Endodermal cell (in vitro differentiated cells): ENCODE results near the gene KCNK16. TPM values are rescaled to one million over a fixed set of nuclear protein-coding genes. Genes with fewer than 3 reads are reported as not detected.

Source experiments
- DNase-seq: peaks from one replicate; pipeline ENCODE4 v3.0.0-alpha.2; 2017
- H3K27ac ChIP-seq: 2 replicates; pipeline ENCODE4 v1.5.1; 2013; ENCODE audit warnings: mild to moderate bottlenecking, low read depth, low read length, moderate library complexity
- H3K27me3 ChIP-seq: 2 replicates; pipeline ENCODE4 v1.6.1; 2013; ENCODE audit warnings: mild to moderate bottlenecking, low read length, moderate library complexity; ENCODE audit not compliant: insufficient read depth, control insufficient read depth, poor library complexity, severe bottlenecking
- H3K36me3 ChIP-seq: 2 replicates; pipeline ENCODE4 v1.7.0; 2013; ENCODE audit warnings: mild to moderate bottlenecking, low read length, moderate library complexity; ENCODE audit not compliant: control insufficient read depth, insufficient read depth
- H3K4me1 ChIP-seq: one replicate; pipeline ENCODE4 v1.7.0; 2013; ENCODE audit warnings: low read length; ENCODE audit not compliant: control insufficient read depth, insufficient read depth
- H3K4me3 ChIP-seq: 2 replicates; pipeline ENCODE4 v1.5.1; 2013; ENCODE audit warnings: mild to moderate bottlenecking, low read length, moderate library complexity
- H3K9ac ChIP-seq: 2 replicates; pipeline ENCODE4 v1.6.1; 2013; ENCODE audit warnings: mild to moderate bottlenecking, low read length, moderate library complexity; ENCODE audit not compliant: poor library complexity, severe bottlenecking; ENCODE audit errors: extremely low read depth
- H3K9me3 ChIP-seq: 2 replicates; pipeline ENCODE4 v1.6.1; 2013; ENCODE audit warnings: mild to moderate bottlenecking, low read length, moderate library complexity; ENCODE audit not compliant: control insufficient read depth
- H3K27ac Mint-ChIP-seq: 2 replicates; pipeline ENCODE4 v1.8.0; 2020; ENCODE audit warnings: mixed read lengths
- H3K27me3 Mint-ChIP-seq: 2 replicates; pipeline ENCODE4 v1.8.0; 2021; ENCODE audit warnings: mild to moderate bottlenecking, mixed read lengths; ENCODE audit not compliant: insufficient read depth
- H3K36me3 Mint-ChIP-seq: 2 replicates; pipeline ENCODE4 v1.8.0; 2020; ENCODE audit warnings: low read depth, mixed read lengths
- H3K4me1 Mint-ChIP-seq: 2 replicates; pipeline ENCODE4 v1.8.0; 2020; ENCODE audit warnings: mixed read lengths
- H3K4me3 Mint-ChIP-seq: 2 replicates; pipeline ENCODE4 v1.8.0; 2020; ENCODE audit warnings: mild to moderate bottlenecking, moderate library complexity, mixed read lengths
- H3K9me3 Mint-ChIP-seq: 2 replicates; pipeline ENCODE4 v1.8.0; 2020; ENCODE audit warnings: mild to moderate bottlenecking, mixed read lengths
- WGBS, 2 experiments: methylation state at CpG; one replicate each; pipeline versions ENCODE4 v1.1.5 to v1.1.7; 2013; ENCODE audit warnings: missing lambda C conversion rate in 2 of 2, mixed read lengths in 1 of 2; ENCODE audit not compliant: insufficient coverage in 1 of 2, insufficient read length in 1 of 2; 5-methylcytosine and 5-hydroxymethylcytosine counted together
- total RNA-seq, 2 donors: library from RNA; stranded (reverse); fragmentation: NEBNext Ultra II Directional in 1 of 2; extraction: Animal tissue kit (Norgen Biotek cat#: 25700) in 1 of 2; gene quantifications; 2 replicates in 1 of 2; 3 replicates in 1 of 2; pipeline ENCODE4 v1.2.1, GENCODE V29; 2021
- TF ChIP-seq, protein P1 (sequence below): fragments of 200-600 bp; sonication (generic); conservative IDR thresholded peaks from 2 replicates; pipeline ENCODE4 v1.5.0; 2021; ENCODE audit warnings: antibody characterized with exemption, mild to moderate bottlenecking

KCNK16 gene
- total RNA-seq, 2 donors from 2014 or later, result not detected

DNA sequence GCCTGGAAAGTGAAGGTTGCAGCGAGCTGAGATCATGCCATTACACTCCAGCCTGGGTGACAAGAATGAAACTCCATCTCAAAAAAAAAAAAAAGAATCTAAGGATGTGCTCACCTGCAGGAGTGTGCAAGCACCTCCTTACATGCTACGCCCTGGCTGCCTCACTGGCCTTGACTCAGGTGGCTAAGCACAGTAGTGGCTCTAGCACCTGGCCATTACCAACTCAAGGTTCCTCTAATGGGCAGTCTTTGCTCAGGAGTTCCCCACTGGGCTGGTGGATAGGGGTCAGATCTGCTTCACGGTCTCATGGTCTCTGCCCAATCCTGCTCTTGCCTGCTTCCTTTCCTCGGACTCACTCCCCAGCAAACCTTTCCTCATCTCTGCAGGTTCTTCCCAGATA is 48.0 kb downstream of the KCNK16 start:
- Mint-ChIP-seq H3K36me3 (no peaks in the 10 kb centered on the region), H3K27ac (no peak overlapping the region), H3K9me3 (no peaks in the 10 kb centered on the region), H3K4me3 (no peak overlapping the region), H3K27me3 (peaks cover 5% of the 10 kb centered on the region), H3K4me1 (peaks cover 9% of the 10 kb centered on the region)
- no peak for DNase-seq
- no peak overlapping the region for H3K4me3 ChIP-seq
- H3K27ac ChIP-seq, result no peak overlapping the region
- WGBS, 2 experiments, result 50 to 67% methylated on average over 2 to 4 of the region's 4 CpGs
- no peak overlapping the region for H3K9ac ChIP-seq
- H3K27me3 ChIP-seq, result peaks cover 6% of the 10 kb centered on the region
- H3K4me1 ChIP-seq, result no peaks in the 10 kb centered on the region
- TF ChIP-seq, protein P1, sequence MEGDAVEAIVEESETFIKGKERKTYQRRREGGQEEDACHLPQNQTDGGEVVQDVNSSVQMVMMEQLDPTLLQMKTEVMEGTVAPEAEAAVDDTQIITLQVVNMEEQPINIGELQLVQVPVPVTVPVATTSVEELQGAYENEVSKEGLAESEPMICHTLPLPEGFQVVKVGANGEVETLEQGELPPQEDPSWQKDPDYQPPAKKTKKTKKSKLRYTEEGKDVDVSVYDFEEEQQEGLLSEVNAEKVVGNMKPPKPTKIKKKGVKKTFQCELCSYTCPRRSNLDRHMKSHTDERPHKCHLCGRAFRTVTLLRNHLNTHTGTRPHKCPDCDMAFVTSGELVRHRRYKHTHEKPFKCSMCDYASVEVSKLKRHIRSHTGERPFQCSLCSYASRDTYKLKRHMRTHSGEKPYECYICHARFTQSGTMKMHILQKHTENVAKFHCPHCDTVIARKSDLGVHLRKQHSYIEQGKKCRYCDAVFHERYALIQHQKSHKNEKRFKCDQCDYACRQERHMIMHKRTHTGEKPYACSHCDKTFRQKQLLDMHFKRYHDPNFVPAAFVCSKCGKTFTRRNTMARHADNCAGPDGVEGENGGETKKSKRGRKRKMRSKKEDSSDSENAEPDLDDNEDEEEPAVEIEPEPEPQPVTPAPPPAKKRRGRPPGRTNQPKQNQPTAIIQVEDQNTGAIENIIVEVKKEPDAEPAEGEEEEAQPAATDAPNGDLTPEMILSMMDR, result no peak
- no peaks in the 10 kb centered on the region for H3K36me3 ChIP-seq
- no peaks in the 10 kb centered on the region for H3K9me3 ChIP-seq

GRCh38 chr6:39273406-39273821 is 49.1 kb downstream of the KCNK16 start:
- Mint-ChIP-seq H3K27ac (no peak overlapping the region), H3K4me3 (no peak overlapping the region), H3K4me1 (peaks cover 13% of the 10 kb centered on the region), H3K27me3 (peaks cover 5% of the 10 kb centered on the region), H3K9me3 (no peaks in the 10 kb centered on the region), H3K36me3 (no peaks in the 10 kb centered on the region)
- Histone ChIP-seq H3K4me3 (no peak overlapping the region), H3K9ac (no peak overlapping the region), H3K27ac (no peak overlapping the region), H3K36me3 (no peaks in the 10 kb centered on the region), H3K9me3 (no peaks in the 10 kb centered on the region), H3K4me1 (no peaks in the 10 kb centered on the region), H3K27me3 (no peaks in the 10 kb centered on the region)
- 63 to 65% methylated on average over 4 to 6 of the region's 6 CpGs for WGBS, 2 experiments
- peak; percentile 75 for DNase-seq
- TF ChIP-seq, protein P1, result no peak

DNA sequence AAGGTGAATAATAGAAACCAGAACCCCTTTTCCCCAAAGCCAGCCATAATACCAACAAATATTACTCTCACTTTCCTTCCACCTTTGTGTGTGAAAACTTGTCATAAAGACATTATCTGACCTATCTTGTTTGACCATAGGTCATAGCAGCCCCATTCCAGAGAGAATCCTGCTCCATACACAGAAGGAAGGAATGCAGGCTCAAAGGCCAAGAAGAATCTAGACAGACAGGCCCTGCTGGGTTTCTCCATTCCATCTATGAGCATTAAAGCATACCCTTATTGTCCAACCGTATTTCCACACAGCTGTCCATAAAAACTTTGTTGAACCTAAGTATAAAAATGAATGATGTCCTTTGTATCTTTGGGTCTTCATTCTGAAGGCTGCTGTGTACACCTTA is 52.5 kb downstream of the KCNK16 start:
- Histone ChIP-seq H3K4me3 (no peak overlapping the region), H3K4me1 (no peaks in the 10 kb centered on the region), H3K9me3 (no peaks in the 10 kb centered on the region), H3K9ac (no peak overlapping the region), H3K36me3 (no peaks in the 10 kb centered on the region), H3K27ac (no peak overlapping the region), H3K27me3 (no peaks in the 10 kb centered on the region)
- Mint-ChIP-seq H3K4me1 (peaks cover 18% of the 10 kb centered on the region), H3K9me3 (no peaks in the 10 kb centered on the region), H3K4me3 (no peak overlapping the region), H3K27ac (no peak overlapping the region), H3K36me3 (no peaks in the 10 kb centered on the region), H3K27me3 (no peaks in the 10 kb centered on the region)
- TF ChIP-seq, protein P1, result no peak
- 100% methylated on average over 1 of the region's 1 CpG; no CpG with 5 or more reads in 1 of the 2 experiments for WGBS, 2 experiments
- no peak for DNase-seq
